Breast epithelium (tissue), 4 donors: ENCODE data around the gene ATXN7L1. TPM values are rescaled to one million over a fixed set of nuclear protein-coding genes. Genes with fewer than 3 reads are reported as not detected.

Experiments used
- DNase-seq, 2 donors: peaks; one replicate each; pipeline ENCODE4 v3.0.0-alpha.2; 2019; ENCODE audit warnings: low spot score in 2 of 2
- H3K27ac ChIP-seq, 2 donors: fragments of 200-600 bp; sonication (generic) in 1 of 2; one replicate each; pipeline ENCODE4 v1.5.1; 2016 to 2019; ENCODE audit warnings: mild to moderate bottlenecking in 1 of 2
- H3K27me3 ChIP-seq, 2 donors: fragments of 200-600 bp; sonication (generic) in 1 of 2; one replicate each; pipeline versions ENCODE4 v1.5.1 to v1.6.0; 2017 to 2019; ENCODE audit warnings: control low read depth in 1 of 2, mild to moderate bottlenecking in 1 of 2
- H3K36me3 ChIP-seq: fragments of 200-600 bp; one replicate; pipeline ENCODE4 v1.5.1; 2019
- H3K4me1 ChIP-seq, 2 donors: fragments of 200-600 bp; sonication (generic); one replicate each; pipeline ENCODE4 v1.5.1; 2016 to 2019; ENCODE audit warnings: control low read depth in 1 of 2
- H3K4me3 ChIP-seq, 3 donors: fragments of 200-600 bp; sonication (generic); 1 replicate in 2 of 3; 2 replicates in 1 of 3; pipeline ENCODE4 v1.5.1; 2016 to 2019; ENCODE audit warnings: mild to moderate bottlenecking in 3 of 3, moderate library complexity in 2 of 3
- H3K9me3 ChIP-seq, 2 donors: fragments of 200-600 bp; sonication (generic) in 1 of 2; one replicate each; pipeline ENCODE4 v1.5.1; 2016 to 2019; ENCODE audit warnings: control low read depth in 1 of 2
- CTCF ChIP-seq, 3 donors: fragments of 450-650 bp; IDR thresholded peaks; one replicate each; pipeline ENCODE4 v1.5.1; 2016 to 2017; ENCODE audit warnings: antibody characterized with exemption in 3 of 3, mild to moderate bottlenecking in 3 of 3, moderate library complexity in 3 of 3
- POLR2A ChIP-seq: fragments of 450-650 bp; IDR thresholded peaks from one replicate; pipeline ENCODE4 v1.6.1; 2016; ENCODE audit warnings: antibody characterized with exemption, mild to moderate bottlenecking, moderate library complexity
- POLR2AphosphoS5 ChIP-seq, 3 donors: sonication (generic); formaldehyde crosslinking; IDR thresholded peaks; one replicate each; pipeline ENCODE4 v1.6.1; 2017; ENCODE audit warnings: antibody characterized with exemption in 3 of 3
- intact Hi-C: fragments of 100-400 bp; cut with DNase I; formaldehyde crosslinking; loops from one replicate; pipeline ENCODE4 v1.15.1; 2023; ENCODE audit warnings: low total_unique reads
- total RNA-seq, 3 donors: library from RNA; depleted of rRNA; stranded (reverse); fragments of >200 nt; gene quantifications; one replicate each; pipeline ENCODE4 v1.1.0, GENCODE V29; 2016

The ATXN7L1 gene
- total RNA-seq, 3 donors from 2014 or later = 10.7 to 18.4 (median 12.5) TPM

DNA sequence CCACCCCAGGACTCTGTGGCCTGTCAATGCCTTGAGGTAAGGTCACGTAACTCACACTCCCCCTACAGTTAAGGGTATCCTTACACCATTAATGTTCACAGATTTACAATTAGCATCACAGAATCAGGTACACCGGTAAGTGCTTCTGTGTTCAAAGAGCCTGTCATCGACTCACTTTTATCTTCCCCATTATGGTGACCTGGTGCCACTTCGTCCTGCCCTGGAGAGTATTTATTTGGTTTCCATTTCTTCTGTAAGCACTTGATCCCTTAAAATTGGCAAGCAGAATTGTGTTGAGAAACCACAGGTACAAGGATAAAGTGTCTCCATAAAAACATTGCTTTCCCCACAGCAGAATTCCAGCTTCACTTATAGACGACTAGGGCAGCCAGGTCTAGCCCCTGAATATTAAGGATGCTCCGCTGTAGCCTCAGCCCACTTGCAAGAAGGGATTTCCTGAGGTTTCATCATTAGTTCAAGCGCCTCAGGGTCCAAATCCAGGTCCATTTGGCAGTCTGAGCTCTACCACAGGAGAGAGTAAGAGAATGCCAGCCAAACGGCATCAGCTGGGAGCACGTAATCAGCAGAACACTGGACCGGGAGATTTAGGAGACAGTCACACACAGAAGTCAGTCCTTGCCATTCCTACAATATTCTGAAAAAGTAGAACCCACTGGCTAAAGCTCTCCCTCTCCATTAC, 10.1 kb downstream of the ATXN7L1 start:
- H3K9me3 ChIP-seq = no peaks in the 10 kb centered on the region
- no peak overlapping the region for H3K27ac ChIP-seq
- intact Hi-C loops = no loop called here
- no peaks in the 10 kb centered on the region for H3K36me3 ChIP-seq
- DNase-seq = no peak
- H3K4me1 ChIP-seq = no peaks in the 10 kb centered on the region
- H3K27me3 ChIP-seq = no peaks in the 10 kb centered on the region
- TF ChIP-seq POLR2AphosphoS5 (IDR thresholded peaks at IDR 0.05) (no peak), POLR2A (no peak), CTCF (IDR thresholded peaks at IDR 0.05) (no peak)
- H3K4me3 ChIP-seq = no peak overlapping the region

GRCh38 chr7:105863876-105864275, 12.5 kb downstream of the ATXN7L1 start:
- no peak for DNase-seq
- H3K4me3 ChIP-seq = no peak overlapping the region
- no peaks in the 10 kb centered on the region for H3K4me1 ChIP-seq
- H3K9me3 ChIP-seq = no peaks in the 10 kb centered on the region
- TF ChIP-seq POLR2AphosphoS5 (IDR thresholded peaks at IDR 0.05) (no peak), POLR2A (no peak), CTCF (IDR thresholded peaks at IDR 0.05) (no peak)
- intact Hi-C loops = no loop called here
- no peak overlapping the region for H3K27ac ChIP-seq
- no peaks in the 10 kb centered on the region for H3K36me3 ChIP-seq
- H3K27me3 ChIP-seq = no peaks in the 10 kb centered on the region

- no peak for DNase-seq
- no peak for TF ChIP-seq POLR2A
- no peak for TF ChIP-seq CTCF (IDR thresholded peaks at IDR 0.05)
- no peak for TF ChIP-seq POLR2AphosphoS5 (IDR thresholded peaks at IDR 0.05)
Measured at GRCh38 chr7:105862770-105863169, 13.6 kb downstream of the ATXN7L1 start.

GRCh38 chr7:105862276-105862675, 14.1 kb downstream of the ATXN7L1 start:
- H3K36me3 ChIP-seq = no peaks in the 10 kb centered on the region
- no peaks in the 10 kb centered on the region for H3K27me3 ChIP-seq
- no peaks in the 10 kb centered on the region for H3K9me3 ChIP-seq
- no peak for DNase-seq
- H3K4me1 ChIP-seq = no peaks in the 10 kb centered on the region
- intact Hi-C loops = no loop called here
- no peak overlapping the region for H3K4me3 ChIP-seq
- TF ChIP-seq POLR2AphosphoS5 (IDR thresholded peaks at IDR 0.05) (no peak), POLR2A (no peak), CTCF (IDR thresholded peaks at IDR 0.05) (no peak)
- H3K27ac ChIP-seq = no peak overlapping the region

More at GRCh38 chr7:105862770-105863169, 13.6 kb downstream of the ATXN7L1 start:
- intact Hi-C loops = no loop called here
- Histone ChIP-seq H3K27ac (no peak overlapping the region), H3K27me3 (no peaks in the 10 kb centered on the region), H3K4me3 (no peak overlapping the region), H3K9me3 (no peaks in the 10 kb centered on the region), H3K4me1 (no peaks in the 10 kb centered on the region), H3K36me3 (no peaks in the 10 kb centered on the region)

DNA sequence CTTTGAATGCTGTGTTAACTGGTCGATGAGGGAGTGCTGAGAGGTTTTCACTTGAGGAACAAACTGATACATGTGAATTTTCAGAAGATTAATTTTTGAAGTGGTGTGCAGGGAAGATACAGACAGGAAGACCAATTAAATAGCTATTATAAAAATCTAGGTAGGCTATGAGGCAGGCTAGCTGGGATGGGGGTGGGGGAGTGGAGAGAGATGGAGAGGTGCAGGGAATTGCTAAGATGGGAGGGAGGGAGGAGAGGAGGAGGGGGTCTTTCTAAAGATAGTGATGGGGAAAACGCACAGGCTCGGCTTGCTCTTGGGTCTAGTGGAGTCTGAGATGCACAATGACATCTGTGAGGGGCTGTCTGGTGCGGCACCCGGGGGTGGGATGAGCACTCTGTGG, 15.2 kb downstream of the ATXN7L1 start:
- Histone ChIP-seq H3K4me3 (no peak overlapping the region), H3K9me3 (no peaks in the 10 kb centered on the region), H3K27ac (no peak overlapping the region), H3K4me1 (no peaks in the 10 kb centered on the region), H3K36me3 (no peaks in the 10 kb centered on the region), H3K27me3 (no peaks in the 10 kb centered on the region)
- no peak for TF ChIP-seq POLR2A
- TF ChIP-seq POLR2AphosphoS5 (IDR thresholded peaks at IDR 0.05) = no peak
- no peak for TF ChIP-seq CTCF (IDR thresholded peaks at IDR 0.05)
- intact Hi-C loops = no loop called here
- no peak for DNase-seq
